ENCODE results near the gene DALRD3.
"Not testable (repeated sequence)": the region's sequence is repeated elsewhere in the genome, so short reads cannot be mapped to it uniquely, and the experiment has no call there.

The DALRD3 gene

DNA sequence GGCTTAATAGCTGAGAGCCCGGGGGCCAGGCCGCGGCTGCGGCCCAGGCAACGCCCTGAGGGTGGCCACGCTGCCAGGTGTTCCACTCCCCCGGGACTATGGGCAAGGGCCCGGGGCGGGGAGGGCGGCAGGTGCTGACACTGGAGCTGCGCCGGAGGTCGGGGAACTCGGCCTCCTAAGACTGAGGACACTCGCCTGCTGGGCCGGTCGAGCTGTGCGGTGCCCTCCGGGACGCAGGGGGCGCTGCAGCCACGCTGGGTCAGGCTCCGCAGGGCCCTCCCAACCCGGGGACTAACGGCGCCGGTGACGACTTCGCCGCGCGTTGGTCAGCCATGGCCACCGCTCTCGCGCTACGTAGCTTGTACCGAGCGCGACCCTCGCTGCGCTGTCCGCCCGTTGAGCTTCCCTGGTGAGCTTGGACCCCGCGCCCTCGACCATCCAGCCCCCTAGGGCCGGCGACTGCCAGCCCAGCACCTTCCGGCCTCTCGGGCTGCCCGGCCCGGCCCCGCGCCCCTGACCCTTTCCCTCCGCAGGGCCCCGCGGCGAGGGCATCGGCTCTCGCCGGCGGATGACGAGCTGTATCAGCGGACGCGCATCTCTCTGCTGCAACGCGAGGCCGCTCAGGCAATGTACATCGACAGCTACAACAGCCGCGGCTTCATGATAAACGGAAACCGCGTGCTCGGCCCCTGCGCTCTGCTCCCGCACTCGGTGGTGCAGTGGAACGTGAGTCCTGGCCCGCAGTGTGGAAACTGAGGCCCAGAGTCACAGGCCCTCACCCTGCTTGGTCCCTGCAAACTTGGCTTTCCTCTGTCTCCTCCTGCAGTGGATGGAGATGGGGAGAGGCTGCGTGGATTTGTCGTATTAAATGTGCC, 3.7 kb upstream of the DALRD3 start, which contains the start of gene NDUFAF3:
TSS of gene NDUFAF3 (plus strand) at position 309 of the 875 bp plus-strand sequence. CDS start at position 333, 24 bp downstream.
- peak; percentile 92 for DNase-seq (ENCODE audit: low spot score)

DNA sequence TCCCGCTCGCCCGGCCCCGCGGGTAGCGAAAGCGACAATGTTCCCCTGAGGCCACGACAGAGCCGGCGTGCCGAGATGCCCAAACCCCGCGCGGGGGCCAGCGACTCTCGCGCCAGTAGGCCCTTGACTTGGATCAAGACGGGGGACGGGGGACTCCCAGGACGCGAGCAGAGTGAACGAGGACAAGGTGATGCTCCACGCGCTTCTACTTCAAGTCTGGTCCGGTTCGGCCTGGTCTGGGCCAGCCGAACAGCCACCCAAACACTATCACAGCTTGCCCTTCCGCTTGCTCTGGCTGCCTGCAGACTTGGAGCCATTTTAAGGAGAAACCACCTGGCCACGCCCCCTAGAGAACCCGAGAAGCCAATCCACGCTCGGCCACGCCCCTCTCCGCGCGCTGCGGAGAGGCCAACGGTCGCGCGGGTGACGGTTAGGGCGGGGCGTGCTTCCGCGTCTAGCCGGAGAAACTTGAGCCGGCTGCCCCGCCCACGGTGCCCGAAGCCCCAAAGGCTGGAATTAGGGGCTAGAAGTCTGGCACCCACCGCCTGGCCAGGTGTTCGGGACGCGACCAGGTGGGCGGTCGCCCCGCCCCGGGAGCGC, 2.9 kb upstream of the DALRD3 start:
- DNase-seq (ENCODE audit: low spot score) = peak; percentile 95

DNA sequence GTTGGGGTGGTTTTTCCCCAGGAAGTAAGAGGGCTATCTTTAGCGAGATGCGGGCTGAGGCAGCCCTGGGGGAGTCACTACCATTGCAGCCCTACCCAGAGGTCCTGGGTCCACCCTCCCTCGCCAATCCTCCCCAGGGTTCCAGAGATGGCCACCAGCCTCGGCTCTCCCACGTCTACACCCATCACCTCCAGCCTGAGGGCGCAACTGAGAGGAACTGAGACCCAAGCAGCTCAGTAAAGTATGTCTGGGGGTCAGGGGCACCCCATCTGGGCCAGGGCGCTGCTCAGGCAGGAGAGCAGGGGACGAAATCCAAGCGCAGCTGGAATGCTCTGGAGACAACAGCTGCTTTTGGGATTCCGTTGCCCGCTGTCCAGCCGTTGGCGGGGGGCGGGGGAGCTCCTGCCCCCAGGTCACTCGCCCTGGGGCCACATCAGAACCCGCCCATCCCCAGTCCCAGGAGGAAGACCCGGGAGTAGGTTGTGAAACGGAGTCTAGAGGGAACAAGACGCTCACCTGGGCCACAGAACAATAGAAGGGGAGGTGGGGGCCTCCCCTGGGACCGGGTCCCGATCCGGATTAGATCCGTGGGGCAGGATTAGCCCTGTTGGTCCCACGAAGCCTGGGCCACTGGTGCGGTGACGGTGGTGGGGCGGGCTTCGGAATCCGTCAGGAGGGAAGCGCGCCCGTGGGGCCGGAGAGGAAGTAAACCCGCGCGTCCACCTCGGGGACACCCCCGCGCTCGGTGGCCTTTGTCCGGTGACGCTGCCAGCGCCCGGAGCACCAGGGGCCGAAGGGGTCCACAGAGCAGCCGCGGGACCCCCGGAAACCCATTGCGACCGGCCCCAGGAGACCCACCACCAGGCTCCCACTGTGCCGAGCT, 2.2 kb upstream of the DALRD3 start:
- DNase-seq (ENCODE audit: low spot score) = peak; percentile 68

DNA sequence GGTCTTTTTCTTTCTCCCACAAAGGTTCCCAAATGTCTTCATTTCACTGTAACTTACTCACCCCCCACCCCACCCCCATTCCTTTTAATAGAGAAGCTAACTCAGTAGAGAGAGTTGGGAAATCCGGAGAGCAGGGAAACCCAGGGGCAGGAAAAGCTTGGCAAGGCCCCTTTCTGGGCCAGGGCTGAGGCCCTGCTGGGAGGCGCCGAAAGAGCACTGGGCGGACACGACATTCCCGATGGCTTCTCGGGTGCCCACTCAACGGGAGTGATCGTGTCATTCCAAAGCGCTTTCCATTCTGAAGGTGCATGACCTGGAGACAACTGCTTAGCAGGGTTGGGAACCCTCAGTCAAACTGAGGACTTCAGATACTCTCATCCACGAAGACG, 1.6 kb upstream of the DALRD3 start:
- no peak for DNase-seq (ENCODE audit: low spot score)

DNA sequence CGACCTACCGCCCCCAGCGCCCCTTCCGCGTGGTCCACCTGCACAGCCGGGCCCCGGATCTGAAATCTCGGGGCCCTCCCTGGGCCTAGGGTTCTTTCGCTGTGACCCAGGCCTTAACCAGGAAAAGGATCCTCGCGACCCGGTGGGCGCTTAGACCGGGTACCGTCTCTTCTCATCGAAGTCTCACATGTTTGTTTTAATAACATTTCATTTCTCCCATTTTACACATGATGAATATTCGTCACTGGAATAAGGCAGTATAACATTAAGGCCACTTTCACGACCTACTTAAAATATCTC, 277 bp upstream of the DALRD3 start:
- no peak for DNase-seq (ENCODE audit: low spot score)

DNA sequence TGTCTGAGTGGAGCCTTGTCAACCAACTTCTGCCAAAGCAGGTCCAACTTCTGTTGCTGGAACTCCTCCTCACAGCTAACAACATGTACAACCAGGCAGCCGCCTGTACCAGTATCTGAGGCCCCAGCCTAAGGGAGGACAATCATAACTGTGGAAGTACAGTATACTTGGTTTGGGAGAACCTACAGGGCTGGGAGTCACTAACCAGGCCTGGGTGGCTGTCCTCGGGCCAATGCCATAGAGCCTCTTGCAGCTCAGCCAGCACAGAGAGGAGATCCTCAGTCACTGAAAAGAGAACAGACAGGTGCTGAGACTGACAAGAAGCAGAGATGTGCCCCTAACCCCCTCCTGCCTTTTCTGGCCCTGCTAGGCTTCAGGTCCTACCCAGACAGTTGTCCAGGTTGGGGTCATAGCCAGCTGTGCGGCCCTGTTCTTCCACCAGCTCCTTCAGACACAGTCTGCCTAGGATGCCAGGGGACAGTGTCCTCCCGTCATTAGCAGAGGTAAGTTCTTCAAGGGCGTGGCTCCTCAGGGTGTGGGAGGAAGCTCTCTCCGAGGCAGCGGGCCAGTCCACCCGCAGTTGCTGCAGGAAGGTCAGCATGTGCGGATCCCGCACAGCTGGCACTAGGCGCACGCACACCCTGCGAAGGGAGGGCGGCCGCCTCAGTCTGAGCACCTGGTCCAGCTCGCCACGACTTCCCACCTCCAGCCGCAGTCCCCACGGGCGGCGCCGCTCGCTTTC, 980 bp downstream of the DALRD3 start:
- DNase-seq (ENCODE audit: low spot score) = no peak

DNA sequence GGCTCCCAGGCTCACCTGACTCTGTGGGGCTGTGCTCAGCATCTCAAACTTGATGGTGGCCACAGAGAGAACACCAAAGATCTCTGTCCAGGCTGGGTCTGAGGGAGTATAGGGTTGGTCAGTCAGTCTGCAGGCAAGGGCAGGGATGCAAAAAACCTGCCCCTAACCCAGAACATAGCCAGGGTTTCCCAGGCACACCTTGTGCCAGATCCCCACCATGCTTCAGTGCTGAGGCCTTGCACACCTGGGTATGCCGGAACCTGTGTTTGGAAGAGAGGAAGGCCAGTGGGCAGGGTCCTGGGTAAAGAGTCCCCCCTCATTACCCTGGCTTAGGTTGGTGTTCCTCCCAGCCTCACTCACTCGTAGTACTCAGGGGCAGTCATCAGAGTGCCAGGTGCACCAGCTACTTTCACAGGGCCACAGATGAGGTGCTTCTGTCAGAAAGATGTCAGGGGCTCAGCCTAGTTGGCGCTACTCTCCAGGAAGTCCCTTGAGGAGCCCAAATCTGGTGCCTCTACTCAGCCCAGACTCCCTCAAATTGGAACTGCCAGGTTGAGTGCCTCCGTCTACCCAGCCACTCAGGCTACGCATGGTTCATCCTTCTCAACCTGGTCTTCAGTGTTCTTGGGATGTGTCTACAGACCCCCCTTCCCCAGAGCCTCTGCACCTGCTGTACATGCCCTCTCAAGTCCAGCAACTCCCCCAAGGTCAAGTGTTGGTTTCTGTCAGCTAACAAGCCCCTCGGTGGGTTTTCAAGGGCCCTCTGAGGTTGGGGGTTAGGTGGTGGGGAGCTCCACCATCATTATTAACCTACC, 1.8 kb downstream of the DALRD3 start:
- no peak for DNase-seq (ENCODE audit: low spot score)

DNA sequence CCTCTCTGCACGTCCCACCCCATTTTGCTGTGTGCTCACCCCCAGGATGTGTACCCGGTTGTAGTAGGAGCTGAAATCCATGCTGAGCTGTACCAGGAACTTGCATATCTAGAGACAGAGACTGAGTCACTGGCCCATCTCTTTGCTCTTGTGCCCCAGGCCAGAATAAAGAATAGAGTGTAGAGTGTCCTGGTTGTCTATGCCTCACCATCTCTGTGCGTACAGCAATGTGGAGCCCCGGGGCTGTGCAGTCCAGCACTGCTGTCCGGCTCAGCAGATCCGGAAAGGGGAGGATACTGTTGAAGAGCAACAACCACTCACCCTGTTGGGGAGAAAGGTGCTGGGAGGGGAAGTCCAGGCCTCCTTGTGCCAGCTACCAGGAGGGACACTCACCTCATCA, 2.6 kb downstream of the DALRD3 start:
- DNase-seq (ENCODE audit: low spot score) = no peak

DNA sequence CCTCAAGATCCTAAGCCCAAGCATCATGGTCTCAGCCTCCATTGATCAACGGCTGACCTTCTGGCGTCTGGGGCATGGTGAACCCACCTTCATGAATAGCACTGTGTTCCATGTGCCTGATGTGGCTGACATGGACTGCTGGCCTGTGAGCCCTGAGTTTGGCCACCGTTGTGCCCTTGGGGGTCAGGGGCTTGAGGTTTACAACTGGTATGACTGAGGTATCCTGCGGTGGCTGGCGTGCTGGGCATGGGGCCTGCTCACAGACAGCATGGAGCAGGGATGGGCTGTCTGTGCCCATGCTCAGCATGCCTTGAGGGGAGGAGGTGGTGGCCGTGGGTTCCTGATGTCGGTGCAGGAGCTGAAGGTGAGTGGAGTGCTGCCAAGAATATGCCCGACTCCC, 3.3 kb downstream of the DALRD3 start:
- DNase-seq (ENCODE audit: low spot score) = no peak

DNA sequence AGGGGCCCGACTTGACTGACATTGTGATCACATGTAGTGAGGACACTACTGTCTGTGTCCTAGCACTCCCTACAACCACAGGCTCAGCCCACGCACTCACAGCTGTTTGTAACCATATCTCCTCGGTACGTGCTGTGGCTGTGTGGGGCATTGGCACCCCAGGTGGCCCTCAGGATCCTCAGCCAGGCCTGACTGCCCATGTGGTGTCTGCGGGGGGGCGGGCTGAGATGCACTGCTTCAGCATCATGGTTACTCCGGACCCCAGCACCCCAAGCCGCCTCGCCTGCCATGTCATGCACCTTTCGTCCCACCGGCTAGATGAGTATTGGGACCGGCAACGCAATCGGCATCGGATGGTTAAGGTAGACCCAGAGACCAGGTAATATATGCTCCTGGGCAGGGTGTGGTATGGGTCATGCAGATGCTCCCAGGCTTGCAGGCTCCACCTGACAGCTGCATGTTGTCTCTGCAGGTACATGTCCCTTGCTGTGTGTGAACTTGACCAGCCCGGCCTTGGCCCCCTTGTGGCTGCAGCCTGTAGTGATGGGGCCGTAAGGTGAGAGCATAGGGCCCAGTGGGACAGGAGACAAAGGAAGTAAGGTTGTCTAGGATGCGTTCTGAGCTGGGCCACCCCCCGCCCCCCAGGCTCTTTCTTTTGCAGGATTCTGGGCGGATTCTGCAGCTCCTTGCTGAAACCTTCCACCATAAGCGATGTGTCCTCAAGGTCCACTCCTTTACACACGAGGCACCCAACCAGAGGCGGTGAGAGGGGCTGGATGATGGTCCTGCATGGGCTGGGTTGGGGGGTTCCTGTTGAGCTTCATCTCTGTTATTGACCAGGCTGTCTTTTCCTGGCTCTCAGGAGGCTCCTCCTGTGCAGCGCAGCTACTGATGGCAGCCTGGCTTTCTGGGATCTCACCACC, 4.4 kb downstream of the DALRD3 start:
- DNase-seq (ENCODE audit: low spot score) = peak; percentile 79

DNA sequence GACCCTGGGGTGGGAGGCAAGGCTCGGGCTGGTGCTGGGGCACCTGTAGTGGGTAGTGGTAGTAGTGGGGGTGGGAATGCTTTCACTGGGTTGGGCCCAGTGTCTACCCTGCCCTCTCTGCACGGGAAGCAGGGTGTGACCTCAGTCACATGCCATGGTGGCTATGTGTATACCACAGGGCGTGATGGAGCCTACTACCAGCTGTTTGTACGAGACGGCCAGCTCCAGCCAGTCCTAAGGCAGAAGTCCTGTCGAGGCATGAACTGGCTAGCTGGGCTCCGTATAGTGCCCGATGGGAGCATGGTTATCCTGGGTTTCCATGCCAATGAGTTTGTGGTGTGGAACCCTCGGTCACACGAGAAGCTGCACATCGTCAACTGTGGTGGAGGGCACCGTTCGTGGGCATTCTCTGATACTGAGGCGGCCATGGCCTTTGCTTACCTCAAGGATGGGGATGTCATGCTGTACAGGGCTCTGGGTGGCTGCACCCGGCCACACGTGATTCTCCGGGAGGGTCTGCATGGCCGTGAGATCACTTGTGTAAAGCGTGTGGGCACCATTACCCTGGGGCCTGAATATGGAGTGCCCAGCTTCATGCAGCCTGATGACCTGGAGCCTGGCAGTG, 5.2 kb downstream of the DALRD3 start:
- no peak for DNase-seq (ENCODE audit: low spot score)

DNA sequence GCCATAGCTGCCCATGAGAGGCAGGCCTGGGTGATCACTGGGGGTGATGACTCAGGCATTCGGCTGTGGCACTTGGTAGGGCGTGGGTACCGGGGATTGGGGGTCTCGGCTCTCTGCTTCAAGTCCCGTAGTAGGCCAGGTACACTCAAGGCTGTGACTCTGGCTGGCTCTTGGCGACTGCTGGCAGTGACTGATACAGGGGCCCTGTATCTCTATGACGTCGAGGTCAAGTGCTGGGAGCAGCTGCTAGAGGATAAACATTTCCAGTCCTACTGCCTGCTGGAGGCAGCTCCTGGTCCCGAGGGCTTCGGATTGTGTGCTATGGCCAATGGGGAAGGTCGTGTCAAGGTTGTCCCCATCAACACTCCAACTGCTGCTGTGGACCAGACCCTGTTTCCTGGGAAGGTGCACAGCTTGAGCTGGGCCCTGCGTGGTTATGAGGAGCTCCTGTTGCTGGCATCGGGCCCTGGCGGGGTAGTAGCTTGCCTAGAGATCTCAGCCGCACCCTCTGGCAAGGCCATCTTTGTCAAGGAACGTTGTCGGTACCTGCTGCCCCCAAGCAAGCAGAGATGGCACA, 5.9 kb downstream of the DALRD3 start:
- DNase-seq (ENCODE audit: low spot score) = no peak

DNA sequence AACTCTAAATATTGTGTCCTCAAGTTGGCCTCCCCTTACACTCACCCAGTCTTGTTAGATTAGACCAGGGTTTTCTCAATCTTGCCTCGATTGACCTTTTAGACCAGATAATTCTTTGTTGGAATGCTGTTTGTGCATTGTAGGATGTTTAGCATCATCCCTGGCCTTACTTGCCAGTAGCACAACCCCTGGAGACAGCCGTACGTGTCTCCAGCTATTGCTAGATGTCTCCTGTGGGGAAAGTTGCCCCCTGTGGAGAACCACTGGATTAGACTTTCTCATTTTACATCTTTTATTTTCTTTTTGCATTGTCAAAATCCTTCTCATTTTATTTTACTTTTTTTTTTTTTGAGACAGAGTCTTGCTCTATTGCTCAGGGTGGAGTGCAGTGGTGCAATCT, 9.0 kb downstream of the DALRD3 start:
- no peak for DNase-seq (ENCODE audit: low spot score)

DNA sequence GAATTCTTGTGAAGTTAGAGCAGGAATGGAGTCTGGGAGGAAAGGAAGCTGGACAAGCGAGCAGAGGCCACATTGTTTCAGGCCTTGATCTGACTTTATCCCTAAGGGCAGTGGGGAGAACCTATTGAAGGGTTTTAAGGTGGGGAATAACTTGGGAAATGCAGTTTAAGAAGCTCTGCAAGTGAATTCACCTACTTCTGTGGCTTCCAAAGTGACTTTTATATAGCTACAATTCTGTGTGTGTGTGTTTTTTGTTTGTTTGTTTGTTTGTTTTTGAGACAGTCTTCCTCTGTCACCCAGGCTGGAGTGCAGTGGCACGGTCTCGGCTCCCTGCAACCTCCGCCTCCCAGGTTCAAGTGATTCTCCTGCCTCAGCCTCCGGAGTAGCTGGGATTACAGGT, 9.8 kb downstream of the DALRD3 start:
- not testable (repeated sequence) for DNase-seq (ENCODE audit: low spot score)

DNA sequence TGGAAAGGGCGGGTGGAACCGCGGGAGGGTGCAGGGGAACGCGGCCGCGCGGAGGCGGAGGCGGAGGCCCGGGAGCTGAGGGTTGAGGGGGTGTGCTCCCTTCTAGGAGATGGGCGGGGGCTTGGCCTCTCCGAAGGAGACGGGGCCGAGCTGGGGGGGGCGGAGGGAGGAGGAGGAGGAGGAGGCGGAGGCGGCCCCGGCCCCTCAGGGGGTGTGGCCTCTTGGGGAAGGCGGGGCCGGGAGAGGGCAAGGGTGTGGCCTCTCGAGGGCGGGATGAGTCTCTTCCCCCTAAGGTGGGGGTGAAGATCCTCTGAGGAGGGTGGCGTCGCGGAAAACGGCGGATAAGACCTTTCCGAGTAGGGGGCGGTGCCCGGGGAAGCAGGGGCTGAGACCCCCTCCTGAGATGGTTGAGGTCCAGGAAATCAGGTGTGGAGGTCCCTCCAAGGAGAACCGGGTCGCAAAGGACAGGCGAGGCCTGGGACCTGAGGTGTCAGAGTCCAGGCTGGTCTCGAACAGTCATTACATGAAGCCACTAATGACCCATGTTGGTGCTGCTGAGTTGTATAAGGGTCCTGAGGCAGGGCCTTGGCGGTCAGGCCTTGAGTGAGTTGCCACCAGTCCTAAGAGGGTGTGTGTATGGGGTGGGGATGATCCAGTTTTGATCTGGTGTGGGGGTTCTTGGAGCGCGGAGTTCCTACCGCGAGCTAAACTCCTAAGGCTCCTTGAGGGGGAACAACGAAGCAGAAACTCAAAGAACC, 10.4 kb downstream of the DALRD3 start:
- peak; percentile 77 for DNase-seq (ENCODE audit: low spot score)

DNA sequence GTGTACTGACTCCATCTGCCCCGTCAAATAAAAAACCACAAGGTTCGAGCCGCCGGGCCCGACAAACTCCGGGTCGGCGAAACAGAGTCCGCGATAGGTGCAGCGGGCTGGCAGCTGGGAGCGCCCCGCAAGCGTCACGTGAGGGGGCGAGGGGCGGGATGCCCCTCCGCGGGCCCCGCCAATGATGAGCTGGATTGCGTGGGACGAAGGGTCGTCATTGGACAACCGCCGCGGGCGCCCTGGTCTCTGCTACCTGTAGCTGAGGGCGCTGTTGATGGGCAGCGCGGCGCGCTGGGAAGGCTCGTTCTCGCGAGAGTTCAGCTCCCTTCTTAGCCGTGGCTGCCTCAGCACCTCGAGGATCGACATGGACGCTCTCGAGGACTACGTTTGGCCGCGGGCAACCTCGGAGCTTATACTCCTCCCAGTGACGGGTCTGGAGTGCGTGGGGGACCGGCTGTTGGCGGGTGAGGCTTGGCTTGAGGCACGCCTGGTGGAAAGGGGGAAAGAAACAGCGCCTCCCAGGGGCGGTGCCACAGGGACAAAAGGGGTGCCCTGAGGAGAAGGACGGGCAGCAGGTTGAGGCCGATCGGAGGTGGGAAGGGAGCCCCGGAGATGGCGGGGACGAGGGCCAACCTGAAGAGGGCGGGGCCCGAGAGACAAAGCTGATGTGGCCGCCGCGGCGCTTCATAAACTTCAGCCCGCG, 11.2 kb downstream of the DALRD3 start, which contains the start of gene WDR6:
TSS of gene WDR6 (plus strand) at position 324 of the 703 bp plus-strand sequence. CDS start at position 365, 41 bp downstream.
- peak; percentile 99 for DNase-seq (ENCODE audit: low spot score)

DNA sequence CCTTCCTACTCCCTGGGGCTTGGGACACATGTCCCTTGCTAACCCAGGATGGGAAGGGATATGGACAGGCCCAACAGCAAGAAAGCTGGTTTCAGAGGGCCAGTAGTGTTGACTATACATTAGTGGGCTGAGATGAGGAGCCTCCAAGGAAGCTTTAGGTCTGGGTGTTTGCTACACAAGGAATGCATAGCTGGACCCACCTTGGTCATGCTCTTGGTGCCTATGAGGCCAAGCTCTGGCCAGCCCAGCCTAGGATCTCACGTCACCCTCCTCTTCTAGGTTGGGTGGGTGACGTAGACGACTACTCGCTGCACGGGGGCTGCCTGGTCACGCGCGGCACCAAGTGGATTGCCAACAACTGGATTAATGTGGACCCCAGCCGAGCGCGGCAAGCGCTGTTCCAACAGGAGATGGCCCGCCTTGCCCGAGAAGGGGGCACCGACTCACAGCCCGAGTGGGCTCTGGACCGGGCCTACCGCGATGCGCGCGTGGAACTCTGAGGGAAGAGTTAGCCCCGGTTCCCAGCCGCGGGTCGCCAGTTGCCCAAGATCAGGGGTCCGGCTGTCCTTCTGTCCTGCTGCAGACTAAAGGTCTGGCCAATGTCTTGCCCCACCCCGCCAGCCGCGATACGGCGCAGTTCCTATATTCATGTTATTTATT, 11.8 kb downstream of the DALRD3 start:
- no peak for DNase-seq (ENCODE audit: low spot score)
